Measurements from ENCODE around the gene RTKN.

RTKN gene

GRCh38 chr2:74417763-74418162, 24.0 kb downstream of the RTKN start:
- DNase-seq (ENCODE audit: insufficient read length, low spot score) (peak; percentile 7), FAIRE-seq (no peak)
- TF ChIP-seq CTCF (IDR thresholded peaks at IDR 0.05; ENCODE audit: insufficient read depth, missing control alignments) = no peak

- TF ChIP-seq CTCF (IDR thresholded peaks at IDR 0.05; ENCODE audit: insufficient read depth, missing control alignments) = no peak
- DNase-seq (ENCODE audit: insufficient read length, low spot score) = peak; percentile 11
- no peak for FAIRE-seq
Measured at GRCh38 chr2:74417197-74417596, 24.5 kb downstream of the RTKN start.

GRCh38 chr2:74416778-74417177, 25.0 kb downstream of the RTKN start:
- no peak for TF ChIP-seq CTCF (IDR thresholded peaks at IDR 0.05; ENCODE audit: insufficient read depth, missing control alignments)
- FAIRE-seq = no peak

GRCh38 chr2:74415762-74416395, 25.9 kb downstream of the RTKN start:
- TF ChIP-seq CTCF (IDR thresholded peaks at IDR 0.05; ENCODE audit: insufficient read depth, missing control alignments) = no peak
- no peak for FAIRE-seq
- peak; percentile 1 for DNase-seq (ENCODE audit: insufficient read length, low spot score)

More at GRCh38 chr2:74416778-74417177, 25.0 kb downstream of the RTKN start:
- DNase-seq (ENCODE audit: insufficient read length, low spot score) = peak; percentile 14

GRCh38 chr2:74414881-74415761, 26.6 kb downstream of the RTKN start:
- peak; percentile 15 for DNase-seq (ENCODE audit: insufficient read length, low spot score)
- FAIRE-seq = no peak
- no peak for TF ChIP-seq CTCF (IDR thresholded peaks at IDR 0.05; ENCODE audit: insufficient read depth, missing control alignments)

- DNase-seq (ENCODE audit: insufficient read length, low spot score) = peak; percentile 15
- TF ChIP-seq CTCF (IDR thresholded peaks at IDR 0.05; ENCODE audit: insufficient read depth, missing control alignments) = no peak
- no peak for FAIRE-seq
Measured at GRCh38 chr2:74414441-74414840, 27.3 kb downstream of the RTKN start.
